OCI-LY3 (cell line): ENCODE results near the gene C12orf60.

Source experiments
- H2AFZ ChIP-seq: fragments of 200-600, 300-600 bp; shearing (Covaris generic); 2 replicates; pipeline ENCODE4 v1.6.0; 2014; ENCODE audit warnings: antibody characterized with exemption, low read depth, low read length
- H3K27ac ChIP-seq: fragments of 200-600, 300-600 bp; sonication (generic); 2 replicates; pipeline ENCODE4 v1.5.1; 2014; ENCODE audit warnings: mild to moderate bottlenecking, low read length, moderate library complexity, mixed read lengths
- H3K27me3 ChIP-seq: fragments of 200-600, 300-600 bp; sonication (generic); 2 replicates; pipeline ENCODE4 v1.6.1; 2014; ENCODE audit warnings: low read depth, low read length, mixed read lengths
- H3K36me3 ChIP-seq: fragments of 200-600, 300-600 bp; sonication (generic); replicated peaks from 2 replicates; pipeline ENCODE3; 2014; ENCODE audit warnings: low read depth, low read length, mixed read lengths
- H3K4me1 ChIP-seq: fragments of 300-600, 200-600 bp; sonication (generic); 2 replicates; pipeline ENCODE4 v1.6.1; 2014; ENCODE audit warnings: low read length, mixed read lengths
- H3K4me2 ChIP-seq: fragments of 200-600, 300-600 bp; sonication (generic); 2 replicates; pipeline ENCODE4 v1.6.1; 2014; ENCODE audit warnings: low read length, mixed read lengths
- H3K4me3 ChIP-seq: fragments of 300-600, 200-600 bp; sonication (generic); 2 replicates; pipeline ENCODE4 v1.5.1; 2014; ENCODE audit warnings: antibody characterized with exemption, mild to moderate bottlenecking, low read length, moderate library complexity
- H3K79me2 ChIP-seq: fragments of 300-600, 200-600 bp; shearing (Covaris generic); 2 replicates; pipeline ENCODE4 v1.6.1; 2014; ENCODE audit warnings: mild to moderate bottlenecking, low read length, mixed read lengths
- H3K9ac ChIP-seq: fragments of 300-600, 200-600 bp; shearing (Covaris generic); 2 replicates; pipeline ENCODE4 v1.6.0; 2014; ENCODE audit warnings: mild to moderate bottlenecking, low read length, moderate library complexity
- H3K9me3 ChIP-seq: fragments of 200-600, 300-600 bp; shearing (Covaris generic); 2 replicates; pipeline ENCODE4 v1.6.1; 2014; ENCODE audit warnings: low read length, mixed read lengths; ENCODE audit not compliant: insufficient read depth
- H4K20me1 ChIP-seq: fragments of 200-600, 300-600 bp; sonication (generic); 2 replicates; pipeline ENCODE4 v1.6.1; 2016; ENCODE audit warnings: low read length, mixed read lengths; ENCODE audit not compliant: insufficient read depth
- EZH2phosphoT487 ChIP-seq: fragments of 200-600 bp; shearing (Covaris generic); IDR thresholded peaks from 2 replicates; pipeline ENCODE4 v1.6.1; 2018; ENCODE audit warnings: antibody characterized with exemption, mixed run types, low read depth
- TF ChIP-seq, protein P1 (sequence below): fragments of 200-600, 300-600 bp; sonication (generic); IDR thresholded peaks from 2 replicates; pipeline ENCODE4 v1.5.1; 2014; ENCODE audit warnings: antibody characterized with exemption, low read length, low read depth

C12orf60 gene

GRCh38 chr12:14795028-14795448 is 8.4 kb upstream of the C12orf60 start:
- no peaks in the 10 kb centered on the region for H3K9me3 ChIP-seq
- no peak overlapping the region for H3K4me2 ChIP-seq
- H2AFZ ChIP-seq, result no peak overlapping the region
- no peaks in the 10 kb centered on the region for H3K27me3 ChIP-seq
- peaks cover 18% of the 10 kb centered on the region for H3K79me2 ChIP-seq
- no peak overlapping the region for H3K27ac ChIP-seq
- no peak overlapping the region for H3K9ac ChIP-seq
- H4K20me1 ChIP-seq, result no peaks in the 10 kb centered on the region
- TF ChIP-seq, protein P1, sequence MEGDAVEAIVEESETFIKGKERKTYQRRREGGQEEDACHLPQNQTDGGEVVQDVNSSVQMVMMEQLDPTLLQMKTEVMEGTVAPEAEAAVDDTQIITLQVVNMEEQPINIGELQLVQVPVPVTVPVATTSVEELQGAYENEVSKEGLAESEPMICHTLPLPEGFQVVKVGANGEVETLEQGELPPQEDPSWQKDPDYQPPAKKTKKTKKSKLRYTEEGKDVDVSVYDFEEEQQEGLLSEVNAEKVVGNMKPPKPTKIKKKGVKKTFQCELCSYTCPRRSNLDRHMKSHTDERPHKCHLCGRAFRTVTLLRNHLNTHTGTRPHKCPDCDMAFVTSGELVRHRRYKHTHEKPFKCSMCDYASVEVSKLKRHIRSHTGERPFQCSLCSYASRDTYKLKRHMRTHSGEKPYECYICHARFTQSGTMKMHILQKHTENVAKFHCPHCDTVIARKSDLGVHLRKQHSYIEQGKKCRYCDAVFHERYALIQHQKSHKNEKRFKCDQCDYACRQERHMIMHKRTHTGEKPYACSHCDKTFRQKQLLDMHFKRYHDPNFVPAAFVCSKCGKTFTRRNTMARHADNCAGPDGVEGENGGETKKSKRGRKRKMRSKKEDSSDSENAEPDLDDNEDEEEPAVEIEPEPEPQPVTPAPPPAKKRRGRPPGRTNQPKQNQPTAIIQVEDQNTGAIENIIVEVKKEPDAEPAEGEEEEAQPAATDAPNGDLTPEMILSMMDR, result no peak
- TF ChIP-seq EZH2phosphoT487, result no peak
- H3K4me1 ChIP-seq, result no peaks in the 10 kb centered on the region
- H3K36me3 ChIP-seq, result peaks cover 70% of the 10 kb centered on the region
- no peak overlapping the region for H3K4me3 ChIP-seq

GRCh38 chr12:14802247-14802646 is 1.2 kb upstream of the C12orf60 start:
- Histone ChIP-seq H2AFZ (no peak overlapping the region), H3K79me2 (peaks cover 59% of the 10 kb centered on the region), H3K36me3 (peaks cover 21% of the 10 kb centered on the region), H3K4me1 (peaks cover 19% of the 10 kb centered on the region), H4K20me1 (peaks cover 13% of the 10 kb centered on the region; the same call in 1 of the 2 replicates), H3K9ac (peak overlapping the region; percentile 89), H3K4me2 (peak overlapping the region; percentile 86), H3K27ac (no peak overlapping the region), H3K27me3 (no peaks in the 10 kb centered on the region), H3K9me3 (no peaks in the 10 kb centered on the region), H3K4me3 (peak overlapping the region; percentile 92)
- TF ChIP-seq, protein P1, result no peak
- no peak for TF ChIP-seq EZH2phosphoT487

DNA sequence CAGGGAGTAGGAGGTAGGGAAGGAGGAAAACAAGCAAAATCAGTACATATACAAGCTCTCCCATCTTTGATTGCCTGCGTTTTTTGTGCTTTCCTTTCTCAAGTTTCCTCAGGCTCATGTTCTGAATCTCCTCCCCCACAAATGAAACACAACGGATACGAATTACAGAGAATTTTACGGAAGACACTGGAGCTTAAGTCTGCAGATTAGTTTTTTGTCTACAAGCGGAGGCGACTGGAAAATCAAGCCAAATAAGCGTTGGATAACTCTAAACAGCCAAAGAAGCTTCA is 804 bp upstream of the C12orf60 start:
- H3K27ac ChIP-seq, result peak overlapping the region; percentile 58
- no peak overlapping the region for H2AFZ ChIP-seq
- peak overlapping the region; percentile 86 for H3K4me2 ChIP-seq
- H3K9ac ChIP-seq, result peak overlapping the region; percentile 89
- peaks cover 19% of the 10 kb centered on the region for H3K4me1 ChIP-seq
- H3K79me2 ChIP-seq, result peaks cover 59% of the 10 kb centered on the region
- H4K20me1 ChIP-seq, result peaks cover 13% of the 10 kb centered on the region; the same call in 1 of the 2 replicates
- H3K27me3 ChIP-seq, result no peaks in the 10 kb centered on the region
- peaks cover 17% of the 10 kb centered on the region for H3K36me3 ChIP-seq
- no peak for TF ChIP-seq EZH2phosphoT487
- TF ChIP-seq, protein P1, result no peak
- H3K4me3 ChIP-seq, result peak overlapping the region; percentile 92
- no peaks in the 10 kb centered on the region for H3K9me3 ChIP-seq

DNA sequence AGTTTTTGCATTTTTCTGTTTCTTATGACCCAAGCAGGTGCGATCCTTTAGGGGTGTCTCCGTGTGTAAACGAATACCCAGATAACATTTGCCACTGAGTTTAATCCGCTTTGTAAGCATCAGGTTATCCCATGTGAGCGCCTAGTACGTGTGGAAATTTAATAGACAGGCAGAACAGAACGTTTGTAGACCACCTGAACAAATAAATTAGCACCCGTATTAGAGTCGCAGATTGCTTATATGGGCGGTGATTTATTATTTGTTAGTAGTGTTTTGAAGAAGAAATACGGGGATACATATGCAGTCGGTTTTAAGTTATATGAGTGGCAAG is 325 bp downstream of the C12orf60 start:
- Histone ChIP-seq H3K4me2 (peak overlapping the region; percentile 88), H3K9me3 (no peaks in the 10 kb centered on the region), H3K9ac (peak overlapping the region; percentile 85), H3K27ac (peak overlapping the region; percentile 54), H4K20me1 (peaks cover 13% of the 10 kb centered on the region; the same call in 1 of the 2 replicates), H3K27me3 (no peaks in the 10 kb centered on the region), H3K4me3 (peak overlapping the region; percentile 92), H3K36me3 (peaks cover 10% of the 10 kb centered on the region), H2AFZ (peak overlapping the region; percentile 92), H3K4me1 (peaks cover 19% of the 10 kb centered on the region), H3K79me2 (peaks cover 52% of the 10 kb centered on the region)
- no peak for TF ChIP-seq EZH2phosphoT487
- TF ChIP-seq, protein P1, result no peak
